ENCODE data around the gene TCEA2. TPM values are rescaled to one million over a fixed set of nuclear protein-coding genes. Genes with fewer than 3 reads are reported as not detected.
A peak's percentile ranks its signal among the peaks of the same experiment; 100 is the strongest.

Gene TCEA2
- total and polyA plus RNA-seq, 7 experiments from 2014 or later, result 22.2 to 73.2 (median 36.4) TPM

GRCh38 chr20:64077876-64078551 is 15.0 kb downstream of the TCEA2 start:
- Histone ChIP-seq H3K4me1 (ENCODE audit: control insufficient read depth in 2 of 2, insufficient read depth in 2 of 2, low read length in 2 of 2) (peaks cover 14 to 26% of the 10 kb centered on the region in 2 donors), H3K36me3 (ENCODE audit: control insufficient read depth in 2 of 3, insufficient read depth in 3 of 3, low read length in 3 of 3) (peaks cover 0 to 38% (median 0%) of the 10 kb centered on the region in 3 experiments), H3K27me3 (ENCODE audit: control insufficient read depth in 2 of 2, insufficient read depth in 2 of 2, low read length in 2 of 2) (no peaks in the 10 kb centered on the region), H3K27ac (ENCODE audit: low read depth, low read length) (peak overlapping the region; percentile 79), H3K4me3 (ENCODE audit: low read length) (peak overlapping the region; percentile 89), H3K9me3 (ENCODE audit: control insufficient read depth in 2 of 3, low read length in 3 of 3) (no peaks in the 10 kb centered on the region)
- Mint-ChIP-seq H3K27ac (peak overlapping the region; percentile 46 to 91 (median 85)), H3K27me3 (peaks cover 0 to 11% (median 0%) of the 10 kb centered on the region in 5 donors), H3K4me3 (peak overlapping the region; percentile 81 to 98 (median 92)), H3K9me3 (peaks cover 0 to 3% (median 0%) of the 10 kb centered on the region in 11 donors), H3K36me3 (peaks cover 0 to 10% (median 0%) of the 10 kb centered on the region in 5 donors), H3K4me1 (peaks cover 17 to 45% (median 33%) of the 10 kb centered on the region in 7 donors)
- intact Hi-C loops (cut with micrococcal nuclease), result loop anchor here (1.0 to 5.0 kb wide), 6 partner anchors 12 to 541 kb away; partner anchors contain the start of genes TCEA2 (in 2 of the 2), PRPF6 (in 1 of the 2), PTK6 (in 1 of the 2) and UCKL1 (in 1 of the 2)
- peak; percentile 61 for ATAC-seq
- ChIA-PET CTCF (interaction anchor here (0.6 to 2.5 kb wide), 6 partner anchors 21 to 496 kb away, joined by 3 to 18 read pairs (median 4); no protein-coding TSS in a partner anchor), POLR2A (interaction anchor here (0.6 to 6.6 kb wide), 13 partner anchors 9 to 557 kb away, joined by 3 to 83 read pairs (median 4); partner anchors contain the start of genes PPDPF, SAMD10, TCEA2 and TPD52L2)
- peak in 8 of 9 donors; percentile 59 to 78 (median 72) for DNase-seq

DNA sequence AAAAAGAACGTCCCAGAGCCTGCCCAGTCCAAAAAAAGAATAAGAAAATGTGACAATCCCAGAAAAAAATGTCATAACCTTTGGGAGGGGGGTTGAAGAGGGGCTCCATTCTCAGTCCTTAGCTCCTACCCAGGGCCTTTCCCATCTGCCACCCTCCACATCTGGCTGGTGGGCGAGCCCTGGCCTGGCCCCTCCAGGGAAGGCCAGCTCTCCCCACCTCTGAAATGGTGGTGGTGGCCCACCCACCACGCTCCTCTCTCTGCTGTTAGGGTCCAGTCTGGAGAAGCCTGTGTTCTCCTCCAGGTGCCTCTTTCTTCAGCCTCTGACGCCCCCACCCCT is 15.9 kb downstream of the TCEA2 start:
- POLR2A ChIA-PET, result interaction anchor here (0.9 to 6.6 kb wide), 9 partner anchors 10 to 371 kb away, joined by 3 to 83 read pairs (median 5); partner anchors contain the start of genes ARFRP1, PCMTD2, PRPF6 and TCEA2
- ATAC-seq, result no peak
- peak overlapping the region; percentile 40 to 91 (median 79) for H3K27ac Mint-ChIP-seq

GRCh38 chr20:64079273-64080012 is 16.4 kb downstream of the TCEA2 start, which contains the start of gene RGS19:
RGS19 (minus strand) TSS chr20:64079518; CDS start chr20:64076886, 2,632 bp downstream.
- DNase-seq (peak; percentile 59 to 86 (median 65)), ATAC-seq (peak; percentile 63)
- H3K27ac Mint-ChIP-seq, result peak within 1 kb of the TSS; percentile 78 to 94 (median 85)
- ChIA-PET CTCF (interaction anchor here (0.6 to 2.5 kb wide), 6 partner anchors 10 to 106 kb away, joined by 3 to 18 read pairs (median 4); no protein-coding TSS in a partner anchor), POLR2A (interaction anchor here (0.7 to 6.6 kb wide), 10 partner anchors 11 to 372 kb away, joined by 3 to 83 read pairs (median 4); partner anchors contain the start of genes ARFRP1, PCMTD2, PRPF6 and TCEA2)
- intact Hi-C loops (cut with micrococcal nuclease), result loop anchor here (1.0 to 5.0 kb wide), 5 partner anchors 17 to 559 kb away; partner anchors contain the start of genes PCMTD2 (in 1 of the 2), PPDPF (in 1 of the 2), PRPF6 (in 1 of the 2) and PTK6 (in 1 of the 2)
- peak within 1 kb of the TSS; percentile 81 to 98 (median 92) for H3K4me3 Mint-ChIP-seq
- H3K27ac ChIP-seq (ENCODE audit: low read depth, low read length), result peak within 1 kb of the TSS; percentile 79
- no peaks in the 10 kb centered on the region for H3K9me3 ChIP-seq (ENCODE audit: control insufficient read depth in 2 of 3, low read length in 3 of 3)
- peaks cover 0 to 10% (median 0%) of the 10 kb centered on the region in 5 donors for H3K36me3 Mint-ChIP-seq
- H3K4me1 Mint-ChIP-seq, result peaks cover 21 to 53% (median 39%) of the 10 kb centered on the region in 7 donors
- peaks cover 0 to 3% (median 0%) of the 10 kb centered on the region in 11 donors for H3K9me3 Mint-ChIP-seq
- peaks cover 22 to 34% of the 10 kb centered on the region in 2 donors for H3K4me1 ChIP-seq (ENCODE audit: control insufficient read depth in 2 of 2, insufficient read depth in 2 of 2, low read length in 2 of 2)
- peaks cover 0 to 24% (median 0%) of the 10 kb centered on the region in 3 experiments for H3K36me3 ChIP-seq (ENCODE audit: control insufficient read depth in 2 of 3, insufficient read depth in 3 of 3, low read length in 3 of 3)
- no peaks in the 10 kb centered on the region for H3K27me3 ChIP-seq (ENCODE audit: control insufficient read depth in 2 of 2, insufficient read depth in 2 of 2, low read length in 2 of 2)
- peak within 1 kb of the TSS; percentile 89 for H3K4me3 ChIP-seq (ENCODE audit: low read length)
- peaks cover 0 to 18% (median 0%) of the 10 kb centered on the region in 5 donors for H3K27me3 Mint-ChIP-seq

More for the DNA sequence above, 15.9 kb downstream of the TCEA2 start:
- Histone ChIP-seq H3K4me3 (ENCODE audit: low read length) (peak overlapping the region; percentile 89), H3K27ac (ENCODE audit: low read depth, low read length) (peak overlapping the region; percentile 79), H3K4me1 (ENCODE audit: control insufficient read depth in 2 of 2, insufficient read depth in 2 of 2, low read length in 2 of 2) (peaks cover 19 to 30% of the 10 kb centered on the region in 2 donors), H3K27me3 (ENCODE audit: control insufficient read depth in 2 of 2, insufficient read depth in 2 of 2, low read length in 2 of 2) (no peaks in the 10 kb centered on the region), H3K9me3 (ENCODE audit: control insufficient read depth in 2 of 3, low read length in 3 of 3) (no peaks in the 10 kb centered on the region), H3K36me3 (ENCODE audit: control insufficient read depth in 2 of 3, insufficient read depth in 3 of 3, low read length in 3 of 3) (peaks cover 0 to 29% (median 0%) of the 10 kb centered on the region in 3 experiments)
- Mint-ChIP-seq H3K4me1 (peaks cover 17 to 49% (median 35%) of the 10 kb centered on the region in 7 donors), H3K27me3 (peaks cover 0 to 14% (median 0%) of the 10 kb centered on the region in 5 donors), H3K9me3 (peaks cover 0 to 3% (median 0%) of the 10 kb centered on the region in 11 donors), H3K36me3 (peaks cover 0 to 10% (median 0%) of the 10 kb centered on the region in 5 donors), H3K4me3 (peak overlapping the region; percentile 81 to 98 (median 92))
- CTCF ChIA-PET, result interaction anchor here (1.2 to 2.5 kb wide), 4 partner anchors 10 to 42 kb away, joined by 4 to 18 read pairs (median 4); no protein-coding TSS in a partner anchor
- no peak for DNase-seq
- intact Hi-C loops (cut with micrococcal nuclease), result loop anchor here (1.0 to 5.0 kb wide), 4 partner anchors 16 to 559 kb away; partner anchors contain the start of genes PPDPF (in 1 of the 2), PRPF6 (in 1 of the 2), PTK6 (in 1 of the 2) and TCEA2 (in 1 of the 2)

GRCh38 chr20:64080013-64080812 is 17.2 kb downstream of the TCEA2 start, which contains the start of gene OPRL1:
OPRL1 (plus strand) TSS chr20:64080082; CDS start chr20:64092721, 12,639 bp downstream.
- Histone ChIP-seq H3K27me3 (ENCODE audit: control insufficient read depth in 2 of 2, insufficient read depth in 2 of 2, low read length in 2 of 2) (no peaks in the 10 kb centered on the region), H3K36me3 (ENCODE audit: control insufficient read depth in 2 of 3, insufficient read depth in 3 of 3, low read length in 3 of 3) (peaks cover 0 to 17% (median 0%) of the 10 kb centered on the region in 3 experiments), H3K9me3 (ENCODE audit: control insufficient read depth in 2 of 3, low read length in 3 of 3) (no peaks in the 10 kb centered on the region), H3K27ac (ENCODE audit: low read depth, low read length) (peak within 1 kb of the TSS; percentile 79), H3K4me3 (ENCODE audit: low read length) (peak within 1 kb of the TSS; percentile 89), H3K4me1 (ENCODE audit: control insufficient read depth in 2 of 2, insufficient read depth in 2 of 2, low read length in 2 of 2) (peaks cover 22 to 35% of the 10 kb centered on the region in 2 donors)
- Mint-ChIP-seq H3K36me3 (peaks cover 0 to 10% (median 0%) of the 10 kb centered on the region in 5 donors), H3K4me1 (peaks cover 22 to 56% (median 39%) of the 10 kb centered on the region in 7 donors), H3K9me3 (peaks cover 0 to 3% (median 0%) of the 10 kb centered on the region in 11 donors), H3K27me3 (peaks cover 0 to 24% (median 0%) of the 10 kb centered on the region in 5 donors), H3K4me3 (peak within 1 kb of the TSS; percentile 81 to 98 (median 92)), H3K27ac (peak within 1 kb of the TSS; percentile 78 to 94 (median 85))
- CTCF ChIA-PET, result interaction anchor here (0.6 to 1.7 kb wide), 6 partner anchors 9 to 107 kb away, joined by 3 to 8 read pairs (median 4); no protein-coding TSS in a partner anchor
- ATAC-seq (peak; percentile 54), DNase-seq (peak in 3 of 9 donors; percentile 34 to 83 (median 51))
- POLR2A ChIA-PET, result interaction anchor here (0.6 to 6.6 kb wide), 8 partner anchors 11 to 372 kb away, joined by 3 to 83 read pairs (median 5); partner anchors contain the start of genes ARFRP1, TCEA2 and ZGPAT
- intact Hi-C loops (cut with micrococcal nuclease), result loop anchor here in 1 of 2 donors (5.0 kb wide), 1 partner anchor 177 kb away; the partner anchor contains the start of gene PCMTD2
